Fibroblast of lung (primary cell): ENCODE measurements around the gene KANTR.

Experiments used
- EZH2 ChIP-seq: IDR thresholded peaks from 2 replicates; pipeline ENCODE4 v1.5.1; 2012; ENCODE audit warnings: low read length, control low read depth, mild to moderate bottlenecking; ENCODE audit errors: missing control alignments
- TF ChIP-seq, protein P1 (sequence below), 2 donors: IDR thresholded peaks in 1 of 2; conservative IDR thresholded peaks in 1 of 2; 1 replicate in 1 of 2; 2 replicates in 1 of 2; pipeline ENCODE4 v1.5.1; 2011 to 2012; ENCODE audit warnings: low read length in 2 of 2, control low read depth in 1 of 2, inconsistent platforms in 1 of 2, low read depth in 1 of 2, mild to moderate bottlenecking in 1 of 2

DNA sequence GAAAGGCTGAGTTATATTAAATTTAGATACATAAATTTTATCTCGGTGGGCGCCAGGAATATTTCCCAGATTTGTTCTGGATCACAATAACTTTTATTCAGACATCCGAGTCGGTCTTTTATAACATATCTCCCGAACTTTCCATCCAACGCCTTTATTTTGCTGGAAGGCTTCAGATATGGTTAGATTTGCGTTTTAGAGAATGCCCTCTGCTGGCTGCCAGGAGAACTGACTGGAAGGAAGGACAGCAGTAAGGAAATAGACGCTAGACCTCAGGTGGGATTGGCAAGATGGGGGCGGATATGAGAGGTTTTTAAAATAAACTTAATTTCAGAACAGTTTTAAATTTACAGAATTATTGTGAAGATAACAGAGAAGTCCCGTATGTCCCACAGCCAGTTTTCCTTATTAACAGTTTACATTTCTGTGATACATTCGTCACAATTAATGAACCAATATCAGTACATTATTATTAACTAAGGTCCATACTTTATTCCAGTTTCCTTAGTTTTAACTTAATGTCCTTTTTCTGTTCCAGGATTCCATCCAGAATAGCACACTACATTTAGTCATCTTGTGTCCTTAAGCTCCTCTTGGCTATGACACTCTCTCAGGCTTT is 4.6 kb upstream of the KANTR start:
- TF ChIP-seq, protein P1, sequence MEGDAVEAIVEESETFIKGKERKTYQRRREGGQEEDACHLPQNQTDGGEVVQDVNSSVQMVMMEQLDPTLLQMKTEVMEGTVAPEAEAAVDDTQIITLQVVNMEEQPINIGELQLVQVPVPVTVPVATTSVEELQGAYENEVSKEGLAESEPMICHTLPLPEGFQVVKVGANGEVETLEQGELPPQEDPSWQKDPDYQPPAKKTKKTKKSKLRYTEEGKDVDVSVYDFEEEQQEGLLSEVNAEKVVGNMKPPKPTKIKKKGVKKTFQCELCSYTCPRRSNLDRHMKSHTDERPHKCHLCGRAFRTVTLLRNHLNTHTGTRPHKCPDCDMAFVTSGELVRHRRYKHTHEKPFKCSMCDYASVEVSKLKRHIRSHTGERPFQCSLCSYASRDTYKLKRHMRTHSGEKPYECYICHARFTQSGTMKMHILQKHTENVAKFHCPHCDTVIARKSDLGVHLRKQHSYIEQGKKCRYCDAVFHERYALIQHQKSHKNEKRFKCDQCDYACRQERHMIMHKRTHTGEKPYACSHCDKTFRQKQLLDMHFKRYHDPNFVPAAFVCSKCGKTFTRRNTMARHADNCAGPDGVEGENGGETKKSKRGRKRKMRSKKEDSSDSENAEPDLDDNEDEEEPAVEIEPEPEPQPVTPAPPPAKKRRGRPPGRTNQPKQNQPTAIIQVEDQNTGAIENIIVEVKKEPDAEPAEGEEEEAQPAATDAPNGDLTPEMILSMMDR (conservative IDR thresholded peaks at IDR 0.05 in 1 of 2, IDR thresholded peaks at IDR 0.05 in 1 of 2; ENCODE audit: low read depth in 1 of 2, low read length in 2 of 2): peak; percentile 72 to 79
- no peak for TF ChIP-seq EZH2
